Right lobe of liver (tissue), 6 donors: Measurements from ENCODE around the gene PEAK1. TPM values are rescaled to one million over a fixed set of nuclear protein-coding genes. Genes with fewer than 3 reads are reported as not detected.

Source experiments
- ATAC-seq, 4 donors: fragments of 200-7000 bp; cut with Tn5 transposase; one replicate each; pipeline ENCODE4 v1.9.1; 2020; ENCODE audit warnings: mild to moderate bottlenecking in 4 of 4, moderate library complexity in 4 of 4
- DNase-seq, 3 donors: peaks; one replicate each; pipeline ENCODE4 v3.0.0-alpha.2; 2020
- H3K27ac ChIP-seq, 3 donors: fragments of 200-600 bp; one replicate each; pipeline ENCODE4 v1.8.0; 2022
- H3K27me3 ChIP-seq, 2 donors: fragments of 200-600 bp; one replicate each; pipeline ENCODE4 v1.8.0; 2022
- H3K36me3 ChIP-seq, 4 donors: fragments of 200-600 bp; sonication (generic) in 1 of 4; one replicate each; pipeline versions ENCODE4 v1.5.1 to v1.8.0; 2017 to 2022; ENCODE audit warnings: control low read depth in 1 of 4
- H3K4me1 ChIP-seq, 4 donors: fragments of 200-600 bp; sonication (generic) in 1 of 4; one replicate each; pipeline versions ENCODE4 v1.5.1 to v1.8.0; 2017 to 2022; ENCODE audit warnings: control low read depth in 1 of 4
- H3K4me3 ChIP-seq, 3 donors: fragments of 200-600 bp; one replicate each; pipeline ENCODE4 v1.8.0; 2022
- H3K9me3 ChIP-seq, 4 donors: fragments of 200-600 bp; sonication (generic) in 1 of 4; one replicate each; pipeline versions ENCODE4 v1.5.1 to v1.8.0; 2017 to 2022; ENCODE audit warnings: control low read depth in 1 of 4
- POLR2A ChIP-seq: fragments of 450-650 bp; IDR thresholded peaks from one replicate; pipeline ENCODE4 v1.6.1; 2017; ENCODE audit warnings: antibody characterized with exemption, mild to moderate bottlenecking
- WGBS: methylation state at CpG from one replicate; pipeline ENCODE4 v1.1.6; 2018; ENCODE audit warnings: low coverage, low lambda C conversion rate; ENCODE audit not compliant: insufficient coverage; ENCODE audit errors: missing lambda C conversion rate; 5-methylcytosine and 5-hydroxymethylcytosine counted together
- intact Hi-C, 2 donors: fragments of 100-400 bp; cut with DNase I; formaldehyde crosslinking; loops; one replicate each; pipeline versions ENCODE4 v1.11.2 to v1.14.1; 2022
- total RNA-seq, 6 experiments: library from RNA; depleted of rRNA in 2 of 6; stranded (reverse); fragments of >200 nt in 2 of 6; fragmentation: NEBNext Ultra II Directional in 3 of 6; extraction: Animal tissue kit (Norgen Biotek cat#: 25700) in 3 of 6; gene quantifications; one replicate each; pipeline versions ENCODE4 v1.1.0 to v1.2.4, GENCODE V29; 2016 to 2023
- TF ChIP-seq, protein P1 (sequence below), 4 donors: fragments of 200-600 bp in 3 of 4; fragments of 450-650 bp in 1 of 4; IDR thresholded peaks; one replicate each; pipeline versions ENCODE4 v1.5.1 to v1.8.0; 2016 to 2022; ENCODE audit warnings: antibody characterized with exemption in 4 of 4, mild to moderate bottlenecking in 2 of 4
- donor health status: DM: no; HTN: yes; CAD: no.
- donor health status: DM: no; HTN: no; CAD: no.
- donor health status: DM: no; HTN: no; CAD: no.
- donor health status: DM: no; HTN: yes; CAD: no.
- donor health status: DM: no; HTN: yes; CAD: no.

Gene PEAK1
- total RNA-seq, 6 experiments from 2014 or later: 5.9 to 18.4 (median 10.1) TPM

GRCh38 chr15:77208241-77208640 lies 211.7 kb downstream of the PEAK1 start:
- Histone ChIP-seq H3K4me1 (no peaks in the 10 kb centered on the region), H3K9me3 (no peaks in the 10 kb centered on the region), H3K27ac (no peak overlapping the region), H3K27me3 (no peaks in the 10 kb centered on the region), H3K4me3 (no peak overlapping the region), H3K36me3 (no peaks in the 10 kb centered on the region)
- intact Hi-C loops: no loop called here
- ATAC-seq (no peak), DNase-seq (no peak)
- 81% methylated on average over 3 of the region's 3 CpGs for WGBS
- TF ChIP-seq, protein P1, sequence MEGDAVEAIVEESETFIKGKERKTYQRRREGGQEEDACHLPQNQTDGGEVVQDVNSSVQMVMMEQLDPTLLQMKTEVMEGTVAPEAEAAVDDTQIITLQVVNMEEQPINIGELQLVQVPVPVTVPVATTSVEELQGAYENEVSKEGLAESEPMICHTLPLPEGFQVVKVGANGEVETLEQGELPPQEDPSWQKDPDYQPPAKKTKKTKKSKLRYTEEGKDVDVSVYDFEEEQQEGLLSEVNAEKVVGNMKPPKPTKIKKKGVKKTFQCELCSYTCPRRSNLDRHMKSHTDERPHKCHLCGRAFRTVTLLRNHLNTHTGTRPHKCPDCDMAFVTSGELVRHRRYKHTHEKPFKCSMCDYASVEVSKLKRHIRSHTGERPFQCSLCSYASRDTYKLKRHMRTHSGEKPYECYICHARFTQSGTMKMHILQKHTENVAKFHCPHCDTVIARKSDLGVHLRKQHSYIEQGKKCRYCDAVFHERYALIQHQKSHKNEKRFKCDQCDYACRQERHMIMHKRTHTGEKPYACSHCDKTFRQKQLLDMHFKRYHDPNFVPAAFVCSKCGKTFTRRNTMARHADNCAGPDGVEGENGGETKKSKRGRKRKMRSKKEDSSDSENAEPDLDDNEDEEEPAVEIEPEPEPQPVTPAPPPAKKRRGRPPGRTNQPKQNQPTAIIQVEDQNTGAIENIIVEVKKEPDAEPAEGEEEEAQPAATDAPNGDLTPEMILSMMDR (IDR thresholded peaks at IDR 0.05): no peak
- no peak for TF ChIP-seq POLR2A

- Histone ChIP-seq H3K36me3 (no peaks in the 10 kb centered on the region), H3K4me3 (no peak overlapping the region), H3K27me3 (no peaks in the 10 kb centered on the region), H3K9me3 (no peaks in the 10 kb centered on the region), H3K27ac (no peak overlapping the region), H3K4me1 (no peaks in the 10 kb centered on the region)
- intact Hi-C loops: no loop called here
- TF ChIP-seq POLR2A: no peak
- TF ChIP-seq, protein P1 (IDR thresholded peaks at IDR 0.05): no peak
- DNase-seq: no peak
- ATAC-seq: no peak
Measured at GRCh38 chr15:77201665-77202064, 218.2 kb downstream of the PEAK1 start.

GRCh38 chr15:77196381-77196780 lies 223.5 kb downstream of the PEAK1 start:
- no peak for ATAC-seq
- Histone ChIP-seq H3K4me3 (no peak overlapping the region), H3K4me1 (no peaks in the 10 kb centered on the region), H3K9me3 (no peaks in the 10 kb centered on the region), H3K27me3 (no peaks in the 10 kb centered on the region), H3K27ac (no peak overlapping the region), H3K36me3 (no peaks in the 10 kb centered on the region)
- TF ChIP-seq, protein P1 (IDR thresholded peaks at IDR 0.05): no peak
- TF ChIP-seq POLR2A: no peak
- intact Hi-C loops: no loop called here
- no peak for DNase-seq

DNA sequence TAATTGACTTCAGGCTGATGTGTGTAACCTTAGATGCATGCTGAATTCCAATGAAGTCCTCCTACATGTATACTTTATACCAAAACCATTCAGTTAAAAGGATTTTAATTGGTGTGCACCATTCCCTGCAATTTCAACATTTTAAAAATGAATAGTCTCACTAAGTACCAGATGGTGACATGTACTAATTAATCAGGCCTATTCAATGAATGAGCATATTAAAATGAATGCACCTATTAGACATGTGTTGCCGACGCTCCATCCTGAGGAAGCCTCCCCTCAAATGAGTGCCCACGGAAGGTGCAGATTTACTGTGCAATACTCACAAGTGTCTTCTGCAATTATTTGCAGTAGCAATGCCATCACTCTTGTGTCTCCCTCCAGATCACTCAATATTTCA lies 224.3 kb downstream of the PEAK1 start:
- Histone ChIP-seq H3K4me3 (no peak overlapping the region), H3K27ac (no peak overlapping the region), H3K9me3 (no peaks in the 10 kb centered on the region), H3K36me3 (no peaks in the 10 kb centered on the region), H3K27me3 (no peaks in the 10 kb centered on the region), H3K4me1 (no peaks in the 10 kb centered on the region)
- intact Hi-C loops: no loop called here
- DNase-seq: no peak
- no peak for TF ChIP-seq POLR2A
- TF ChIP-seq, protein P1 (IDR thresholded peaks at IDR 0.05): no peak
- WGBS: 85% methylated on average over 3 of the region's 3 CpGs
- no peak for ATAC-seq

DNA sequence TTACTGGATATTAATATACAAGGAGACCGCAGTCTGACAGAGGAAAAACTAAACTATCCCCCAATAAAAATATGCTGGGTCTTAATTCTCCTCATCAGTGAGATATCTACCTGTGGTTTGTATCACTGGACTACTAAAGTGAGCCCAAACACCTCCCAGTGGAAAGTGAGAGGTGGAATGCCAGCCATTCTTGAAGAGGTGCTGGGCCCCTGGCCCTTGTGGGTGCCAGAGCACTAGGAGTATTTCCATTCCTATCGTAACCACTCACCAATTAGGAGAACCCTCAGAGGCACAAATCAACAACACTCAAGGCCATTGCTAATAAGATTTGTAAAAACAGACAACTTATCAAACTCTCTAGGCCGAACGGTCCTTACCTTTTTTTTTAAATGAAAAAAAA lies 227.5 kb downstream of the PEAK1 start:
- no peak for TF ChIP-seq POLR2A
- TF ChIP-seq, protein P1 (IDR thresholded peaks at IDR 0.05): no peak
- H3K4me1 ChIP-seq: no peaks in the 10 kb centered on the region
- intact Hi-C loops: no loop called here
- no peaks in the 10 kb centered on the region for H3K9me3 ChIP-seq
- no peaks in the 10 kb centered on the region for H3K27me3 ChIP-seq
- no peak for DNase-seq
- H3K27ac ChIP-seq: no peak overlapping the region
- no peaks in the 10 kb centered on the region for H3K36me3 ChIP-seq
- no peak for ATAC-seq
- H3K4me3 ChIP-seq: no peak overlapping the region
- whole genome bisulfite sequencing: 98% methylated on average over 4 of the region's 4 CpGs
